GM03348 (cell line): ENCODE results near the gene OMG.
"Not testable (repeated sequence)": the region's sequence is repeated elsewhere in the genome, so short reads cannot be mapped to it uniquely, and the experiment has no call there.

Source experiments
- DNase-seq: peaks from one replicate; pipeline ENCODE4 v3.0.0; 2012; ENCODE audit warnings: low spot score

OMG gene

GRCh38 chr17:31308372-31309334 lies 11.6 kb upstream of the OMG start:
- DNase-seq: no peak

GRCh38 chr17:31307640-31308039 lies 10.6 kb upstream of the OMG start:
- no peak for DNase-seq

GRCh38 chr17:31299624-31300023 lies 2.6 kb upstream of the OMG start:
- DNase-seq: no peak

GRCh38 chr17:31296142-31296541 lies 897 bp downstream of the OMG start:
- DNase-seq: no peak

GRCh38 chr17:31295489-31295871 lies 1.6 kb downstream of the OMG start:
- DNase-seq: no peak

- no peak for DNase-seq
Measured at GRCh38 chr17:31294820-31295488, 2.1 kb downstream of the OMG start.

- DNase-seq: no peak
Measured at GRCh38 chr17:31294231-31294630, 2.8 kb downstream of the OMG start.

GRCh38 chr17:31293581-31293980 lies 3.5 kb downstream of the OMG start:
- no peak for DNase-seq

- DNase-seq: no peak
Measured at GRCh38 chr17:31291820-31292219, 5.2 kb downstream of the OMG start.

- no peak for DNase-seq
Measured at GRCh38 chr17:31289790-31290189, 7.2 kb downstream of the OMG start.

- not testable (repeated sequence) for DNase-seq
Measured at GRCh38 chr17:31287932-31288331, 9.1 kb downstream of the OMG start.

- no peak for DNase-seq
Measured at GRCh38 chr17:31286587-31286986, 10.5 kb downstream of the OMG start.

- peak; percentile 11 for DNase-seq
Measured at GRCh38 chr17:31283841-31284240, 13.2 kb downstream of the OMG start.

GRCh38 chr17:31281061-31281460 lies 16.0 kb downstream of the OMG start:
- DNase-seq: peak; percentile 6

GRCh38 chr17:31279401-31279800 lies 17.6 kb downstream of the OMG start:
- no peak for DNase-seq

GRCh38 chr17:31275116-31275515 lies 21.9 kb downstream of the OMG start:
- no peak for DNase-seq

- DNase-seq: peak; percentile 63
Measured at GRCh38 chr17:31274252-31274651, 22.8 kb downstream of the OMG start.

GRCh38 chr17:31273516-31273915 lies 23.5 kb downstream of the OMG start:
- DNase-seq: no peak

GRCh38 chr17:31272803-31273202 lies 24.2 kb downstream of the OMG start:
- no peak for DNase-seq

GRCh38 chr17:31272236-31272635 lies 24.8 kb downstream of the OMG start:
- no peak for DNase-seq

GRCh38 chr17:31269578-31269983 lies 27.5 kb downstream of the OMG start:
- peak; percentile 87 for DNase-seq

GRCh38 chr17:31269036-31269577 lies 27.9 kb downstream of the OMG start:
- DNase-seq: peak; percentile 7

- no peak for DNase-seq
Measured at GRCh38 chr17:31266042-31266441, 31.0 kb downstream of the OMG start.
